HepG2 (cell line): ENCODE data around the gene EPHA10.

Source experiments
- DR1 ChIP-seq: sonication (generic); formaldehyde crosslinking; IDR thresholded peaks from 2 replicates; pipeline ENCODE4 v1.8.0; 2021; ENCODE audit warnings: mild to moderate bottlenecking, missing genetic modification reagents, inconsistent platforms
- POLR2AphosphoS5 ChIP-seq: IDR thresholded peaks from 2 replicates; pipeline ENCODE4 v1.6.1; 2012; ENCODE audit warnings: low read depth, low read length
- ZNF546 ChIP-seq: sonication (generic); formaldehyde crosslinking; conservative IDR thresholded peaks from 2 replicates; pipeline ENCODE4 v1.8.1; 2023; ENCODE audit warnings: mild to moderate bottlenecking, missing genetic modification reagents
- TF ChIP-seq, protein P1 (sequence below): sonication (generic); formaldehyde crosslinking; IDR thresholded peaks from 2 replicates; pipeline ENCODE4 v1.5.0; 2020; ENCODE audit warnings: mild to moderate bottlenecking, missing genetic modification reagents, moderate library complexity

GRCh38 chr1:37730376-37730775 is 34.5 kb downstream of the EPHA10 start:
- TF ChIP-seq ZNF546 (CRISPR knock-in tag): no peak
- TF ChIP-seq, protein P1, sequence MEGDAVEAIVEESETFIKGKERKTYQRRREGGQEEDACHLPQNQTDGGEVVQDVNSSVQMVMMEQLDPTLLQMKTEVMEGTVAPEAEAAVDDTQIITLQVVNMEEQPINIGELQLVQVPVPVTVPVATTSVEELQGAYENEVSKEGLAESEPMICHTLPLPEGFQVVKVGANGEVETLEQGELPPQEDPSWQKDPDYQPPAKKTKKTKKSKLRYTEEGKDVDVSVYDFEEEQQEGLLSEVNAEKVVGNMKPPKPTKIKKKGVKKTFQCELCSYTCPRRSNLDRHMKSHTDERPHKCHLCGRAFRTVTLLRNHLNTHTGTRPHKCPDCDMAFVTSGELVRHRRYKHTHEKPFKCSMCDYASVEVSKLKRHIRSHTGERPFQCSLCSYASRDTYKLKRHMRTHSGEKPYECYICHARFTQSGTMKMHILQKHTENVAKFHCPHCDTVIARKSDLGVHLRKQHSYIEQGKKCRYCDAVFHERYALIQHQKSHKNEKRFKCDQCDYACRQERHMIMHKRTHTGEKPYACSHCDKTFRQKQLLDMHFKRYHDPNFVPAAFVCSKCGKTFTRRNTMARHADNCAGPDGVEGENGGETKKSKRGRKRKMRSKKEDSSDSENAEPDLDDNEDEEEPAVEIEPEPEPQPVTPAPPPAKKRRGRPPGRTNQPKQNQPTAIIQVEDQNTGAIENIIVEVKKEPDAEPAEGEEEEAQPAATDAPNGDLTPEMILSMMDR: no peak
- TF ChIP-seq POLR2AphosphoS5: no peak
- TF ChIP-seq DR1 (CRISPR knock-in tag): no peak
